H9 (cell line): ENCODE measurements around the gene NRXN3. TPM values are rescaled to one million over a fixed set of nuclear protein-coding genes. Genes with fewer than 3 reads are reported as not detected.

Experiments
- DNase-seq: peaks from one replicate; pipeline ENCODE4 v3.0.0-alpha.2; 2017
- H2AFZ ChIP-seq: one replicate; pipeline ENCODE4 v1.6.1; 2013; ENCODE audit warnings: mild to moderate bottlenecking, low read length, control low read depth, moderate library complexity
- H2AK5ac ChIP-seq: 2 replicates; pipeline ENCODE4 v1.6.1; 2013; ENCODE audit warnings: low read length, control low read depth, mixed read lengths; ENCODE audit not compliant: insufficient read length
- H2BK120ac ChIP-seq: one replicate; pipeline ENCODE4 v1.6.1; 2013; ENCODE audit warnings: low read depth, mild to moderate bottlenecking, low read length, control low read depth, inconsistent platforms; ENCODE audit not compliant: poor library complexity, severe bottlenecking
- H2BK12ac ChIP-seq: 2 replicates; pipeline ENCODE4 v1.6.1; 2013; ENCODE audit warnings: low read length, control low read depth, mixed read lengths, low read depth; ENCODE audit not compliant: insufficient read length
- H2BK15ac ChIP-seq: 2 replicates; pipeline ENCODE4 v1.6.1; 2013; ENCODE audit warnings: low read depth, low read length, control low read depth
- H2BK20ac ChIP-seq: one replicate; pipeline ENCODE4 v1.6.1; 2013; ENCODE audit warnings: low read depth, mild to moderate bottlenecking, low read length, control low read depth, inconsistent platforms; ENCODE audit not compliant: poor library complexity, severe bottlenecking
- H2BK5ac ChIP-seq: 2 replicates; pipeline ENCODE4 v1.6.1; 2013; ENCODE audit warnings: low read length, control low read depth, mixed read lengths; ENCODE audit not compliant: insufficient read length
- H3K14ac ChIP-seq: 2 replicates; pipeline ENCODE4 v1.6.1; 2013; ENCODE audit warnings: low read length, control low read depth; ENCODE audit not compliant: insufficient read depth
- H3K18ac ChIP-seq: 2 replicates; pipeline ENCODE4 v1.6.1; 2013; ENCODE audit warnings: low read depth, mild to moderate bottlenecking, mixed read lengths, low read length, control low read depth; ENCODE audit not compliant: insufficient read length
- H3K23ac ChIP-seq: 2 replicates; pipeline ENCODE4 v1.6.1; 2013; ENCODE audit warnings: low read length, control low read depth, mixed read lengths, low read depth; ENCODE audit not compliant: insufficient read length
- H3K23me2 ChIP-seq: 2 replicates; pipeline ENCODE4 v1.6.1; 2013; ENCODE audit warnings: low read depth, mild to moderate bottlenecking, mixed read lengths, low read length, control low read depth; ENCODE audit not compliant: insufficient read length, poor library complexity, severe bottlenecking
- H3K27ac ChIP-seq: 2 replicates; pipeline ENCODE4 v1.5.1; 2013; ENCODE audit warnings: low read length, control low read depth, mixed read lengths, low read depth; ENCODE audit not compliant: insufficient read length
- H3K27me3 ChIP-seq: 2 replicates; pipeline ENCODE4 v1.6.1; 2013; ENCODE audit warnings: low read length, control low read depth, inconsistent platforms; ENCODE audit not compliant: insufficient read depth
- H3K4ac ChIP-seq: 2 replicates; pipeline ENCODE4 v1.6.1; 2013; ENCODE audit warnings: low read depth, mild to moderate bottlenecking, control low read depth, inconsistent platforms, low read length, moderate library complexity
- H3K4me1 ChIP-seq: 2 replicates; pipeline ENCODE4 v1.6.1; 2013; ENCODE audit warnings: low read length, control low read depth, inconsistent platforms; ENCODE audit not compliant: insufficient read depth
- H3K4me2 ChIP-seq: 2 replicates; pipeline ENCODE4 v1.6.1; 2013; ENCODE audit warnings: low read length, control low read depth, mixed read lengths; ENCODE audit not compliant: insufficient read length, insufficient read depth
- H3K56ac ChIP-seq: 2 replicates; pipeline ENCODE4 v1.6.1; 2013; ENCODE audit warnings: low read depth, mild to moderate bottlenecking, mixed read lengths, low read length, control low read depth; ENCODE audit not compliant: insufficient read length
- H3K79me1 ChIP-seq: 2 replicates; pipeline ENCODE4 v1.6.1; 2013; ENCODE audit warnings: low read depth, mild to moderate bottlenecking, moderate library complexity, low read length, control low read depth, inconsistent platforms; ENCODE audit not compliant: insufficient read depth, poor library complexity, severe bottlenecking
- H3K79me2 ChIP-seq: 2 replicates; pipeline ENCODE4 v1.6.1; 2013; ENCODE audit warnings: low read length, control low read depth, inconsistent platforms; ENCODE audit not compliant: insufficient read depth
- H3K9ac ChIP-seq: 2 replicates; pipeline ENCODE4 v1.6.1; 2013; ENCODE audit warnings: low read length, control low read depth, mixed read lengths; ENCODE audit not compliant: insufficient read length; ENCODE audit errors: extremely low read depth
- H3K9me3 ChIP-seq: one replicate; pipeline ENCODE4 v1.6.1; 2013; ENCODE audit warnings: low read depth, low read length, inconsistent platforms; ENCODE audit not compliant: control insufficient read depth
- H3T11ph ChIP-seq: one replicate; pipeline ENCODE4 v1.6.1; 2013; ENCODE audit warnings: mild to moderate bottlenecking, low read length, control low read depth, inconsistent platforms
- H4K20me1 ChIP-seq: one replicate; pipeline ENCODE4 v1.6.1; 2013; ENCODE audit not compliant: control insufficient read depth, insufficient read length, insufficient read depth
- H4K5ac ChIP-seq: 2 replicates; pipeline ENCODE4 v1.6.1; 2013; ENCODE audit warnings: low read depth, mild to moderate bottlenecking, mixed read lengths, low read length, control low read depth; ENCODE audit not compliant: insufficient read length
- H4K8ac ChIP-seq: replicated peaks from 2 replicates; pipeline ENCODE4 v1.6.1; 2013; ENCODE audit warnings: low read length, control low read depth, mixed read lengths, low read depth; ENCODE audit not compliant: insufficient read length
- H4K91ac ChIP-seq: 2 replicates; pipeline ENCODE4 v1.6.1; 2013; ENCODE audit warnings: low read depth, mild to moderate bottlenecking, moderate library complexity, mixed read lengths, low read length, control low read depth; ENCODE audit not compliant: insufficient read length
- H3K27ac Mint-ChIP-seq, 3 experiments: 2 replicates in 2 of 3; 3 replicates in 1 of 3; pipeline ENCODE4 v1.8.0; 2020 to 2021; ENCODE audit warnings: mixed read lengths in 3 of 3, mild to moderate bottlenecking in 1 of 3, moderate library complexity in 1 of 3
- H3K27me3 Mint-ChIP-seq: 2 replicates; pipeline ENCODE4 v1.8.0; 2021; ENCODE audit warnings: low read depth, mild to moderate bottlenecking, moderate library complexity, mixed read lengths
- H3K36me3 Mint-ChIP-seq, 3 experiments: 2 replicates in 2 of 3; 3 replicates in 1 of 3; pipeline ENCODE4 v1.8.0; 2020 to 2021; ENCODE audit warnings: low read depth in 3 of 3, mixed read lengths in 3 of 3; ENCODE audit not compliant: insufficient read depth in 1 of 3
- H3K4me1 Mint-ChIP-seq, 2 experiments: 2 replicates each; pipeline ENCODE4 v1.8.0; 2020; ENCODE audit warnings: mixed read lengths in 2 of 2
- H3K4me3 Mint-ChIP-seq, 2 experiments: 2 replicates in 1 of 2; 3 replicates in 1 of 2; pipeline ENCODE4 v1.8.0; 2020 to 2021; ENCODE audit warnings: mild to moderate bottlenecking in 2 of 2, mixed read lengths in 2 of 2, moderate library complexity in 1 of 2
- H3K9me3 Mint-ChIP-seq, 2 experiments: 2 replicates in 1 of 2; 3 replicates in 1 of 2; pipeline ENCODE4 v1.8.0; 2020; ENCODE audit warnings: mild to moderate bottlenecking in 2 of 2, mixed read lengths in 2 of 2, moderate library complexity in 1 of 2
- CTCF ChIP-seq: fragments of 200-600 bp; sonication (generic); conservative IDR thresholded peaks from 3 replicates; pipeline ENCODE4 v1.8.0; 2021; ENCODE audit warnings: antibody characterized with exemption, mild to moderate bottlenecking
- total RNA-seq: library from RNA; stranded (reverse); gene quantifications from 2 replicates; pipeline ENCODE4 v1.2.1, GENCODE V29; 2021

The NRXN3 gene
- total RNA-seq, 1 experiment from 2014 or later, result 1.8 TPM

- Histone ChIP-seq H3K18ac (no peak overlapping the region), H4K91ac (no peak overlapping the region), H3K23ac (no peak overlapping the region), H3K23me2 (no peaks in the 10 kb centered on the region), H2BK12ac (no peak overlapping the region), H2BK20ac (no peak overlapping the region), H4K8ac (no peak overlapping the region), H3K27me3 (no peaks in the 10 kb centered on the region), H3K9me3 (no peaks in the 10 kb centered on the region), H3K4me2 (no peak overlapping the region), H3K4me1 (no peaks in the 10 kb centered on the region), H2AFZ (no peak overlapping the region), H3K27ac (no peak overlapping the region), H4K20me1 (no peaks in the 10 kb centered on the region), H2BK5ac (no peak overlapping the region), H3K4ac (no peak overlapping the region), H3K9ac (no peak overlapping the region), H2BK15ac (no peak overlapping the region), H3K14ac (no peak overlapping the region), H2BK120ac (no peak overlapping the region), H3K79me2 (no peaks in the 10 kb centered on the region), H4K5ac (no peak overlapping the region), H2AK5ac (no peak overlapping the region), H3K56ac (no peak overlapping the region), H3K79me1 (no peaks in the 10 kb centered on the region), H3T11ph (no peak overlapping the region)
- no peak overlapping the region for H3K4me3 Mint-ChIP-seq
- H3K9me3 Mint-ChIP-seq, result peaks cover 0 to 4% of the 10 kb centered on the region in 2 experiments; a peak in 1 of 5 replicates
- no peaks in the 10 kb centered on the region for H3K27me3 Mint-ChIP-seq
- H3K4me1 Mint-ChIP-seq, result no peaks in the 10 kb centered on the region
- peaks cover 0 to 6% (median 0%) of the 10 kb centered on the region in 3 experiments; a peak in 3 of 7 replicates for H3K36me3 Mint-ChIP-seq
- no peak overlapping the region for H3K27ac Mint-ChIP-seq
- DNase-seq, result no peak
- no peak for TF ChIP-seq CTCF
Observed at GRCh38 chr14:78469947-78470346, 299.8 kb downstream of the NRXN3 start.
